IMR-90 (cell line): ENCODE data around the gene SLC5A11. TPM values are rescaled to one million over a fixed set of nuclear protein-coding genes. Genes with fewer than 3 reads are reported as not detected.

Source experiments
- ATAC-seq: fragments of 200-7000 bp; cut with Tn5 transposase; 2 replicates; pipeline ENCODE4 v1.9.1; 2020; ENCODE audit warnings: low read depth, mild to moderate bottlenecking, moderate library complexity
- BruUV-seq: library from RNA; stranded (reverse); fragments of 400-500 nt; replicated peaks from 2 replicates; lab custom pipeline; 2021; lab: Mats Ljungman, UMichigan
- CTCF ChIA-PET: fragments of 300-600 bp; formaldehyde crosslinking; extraction: SDS; loops from one replicate; lab custom pipeline; 2021; ENCODE audit warnings: antibody characterized with exemption; lab: Yijun Ruan, JAX
- POLR2A ChIA-PET: fragments of 300-600 bp; sonication (Branson Sonifier 250); formaldehyde crosslinking; loops from one replicate; lab custom pipeline; 2022; ENCODE audit warnings: antibody characterized with exemption; ENCODE audit not compliant: unreplicated experiment; lab: Charles Lee
- DNase-seq: peaks from one replicate; pipeline ENCODE4 v3.0.0; 2013
- H2AFZ ChIP-seq: replicated peaks from 2 replicates; pipeline ENCODE3; 2013; ENCODE audit warnings: low read length, mild to moderate bottlenecking; ENCODE audit not compliant: poor library complexity
- H2AK5ac ChIP-seq: 2 replicates; pipeline ENCODE4 v1.6.1; 2013; ENCODE audit warnings: low read depth, low read length, inconsistent platforms
- H2AK9ac ChIP-seq: replicated peaks from 2 replicates; pipeline ENCODE3; 2013; ENCODE audit warnings: mild to moderate bottlenecking, low read depth, low read length, moderate library complexity; ENCODE audit not compliant: poor library complexity
- H2BK120ac ChIP-seq: 2 replicates; pipeline ENCODE4 v1.6.1; 2013; ENCODE audit warnings: low read depth, low read length, inconsistent platforms
- H2BK15ac ChIP-seq: 3 replicates; pipeline ENCODE4 v1.6.1; 2013; ENCODE audit warnings: low read depth, low read length, inconsistent platforms
- H2BK20ac ChIP-seq: 2 replicates; pipeline ENCODE4 v1.6.1; 2013; ENCODE audit warnings: low read depth, mild to moderate bottlenecking, inconsistent platforms, low read length, moderate library complexity
- H2BK5ac ChIP-seq: 2 replicates; pipeline ENCODE4 v1.6.1; 2013; ENCODE audit warnings: mild to moderate bottlenecking, low read depth, low read length, inconsistent platforms; ENCODE audit not compliant: poor library complexity, severe bottlenecking
- H3K14ac ChIP-seq: replicated peaks from 2 replicates; pipeline ENCODE4 v1.6.1; 2013; ENCODE audit warnings: low read depth, low read length, inconsistent platforms
- H3K18ac ChIP-seq: 2 replicates; pipeline ENCODE4 v1.6.1; 2013; ENCODE audit warnings: low read depth, low read length, control low read depth
- H3K23ac ChIP-seq: 2 replicates; pipeline ENCODE4 v1.6.1; 2013; ENCODE audit warnings: low read depth, low read length, inconsistent platforms
- H3K27ac ChIP-seq: 2 replicates; pipeline ENCODE4 v1.5.1; 2013; ENCODE audit warnings: mild to moderate bottlenecking, control low read depth, low read length; ENCODE audit not compliant: insufficient read depth
- H3K27me3 ChIP-seq: 2 replicates; pipeline ENCODE4 v1.6.1; 2013; ENCODE audit warnings: low read length; ENCODE audit not compliant: control insufficient read depth, insufficient read depth
- H3K36me3 ChIP-seq: 2 replicates; pipeline ENCODE4 v1.6.1; 2013; ENCODE audit warnings: low read length, mixed read lengths; ENCODE audit not compliant: control insufficient read depth, insufficient read depth
- H3K4ac ChIP-seq: 2 replicates; pipeline ENCODE4 v1.6.1; 2013; ENCODE audit warnings: low read depth, low read length, inconsistent platforms
- H3K4me1 ChIP-seq: 2 replicates; pipeline ENCODE4 v1.6.1; 2013; ENCODE audit warnings: low read length, mixed read lengths; ENCODE audit not compliant: control insufficient read depth, insufficient read depth
- H3K4me2 ChIP-seq: 2 replicates; pipeline ENCODE4 v1.6.1; 2013; ENCODE audit warnings: low read depth, mild to moderate bottlenecking, control low read depth, low read length, moderate library complexity
- H3K4me3 ChIP-seq: 2 replicates; pipeline ENCODE4 v1.5.1; 2013; ENCODE audit warnings: low read depth, mild to moderate bottlenecking, control low read depth, low read length, moderate library complexity; ENCODE audit not compliant: insufficient read depth
- H3K56ac ChIP-seq: 2 replicates; pipeline ENCODE4 v1.6.1; 2013; ENCODE audit warnings: low read length, inconsistent platforms; ENCODE audit not compliant: insufficient read depth; ENCODE audit errors: extremely low read depth
- H3K79me1 ChIP-seq, 2 experiments: 2 replicates each; pipeline ENCODE4 v1.6.1; 2013; ENCODE audit warnings: low read length in 2 of 2, inconsistent platforms in 1 of 2, low read depth in 1 of 2
- H3K9ac ChIP-seq: 2 replicates; pipeline ENCODE4 v1.6.1; 2013; ENCODE audit warnings: low read depth, low read length, control low read depth
- H3K9me1 ChIP-seq: 2 replicates; pipeline ENCODE4 v1.6.1; 2013; ENCODE audit warnings: low read length, inconsistent platforms; ENCODE audit not compliant: insufficient read depth
- H3K9me3 ChIP-seq: 2 replicates; pipeline ENCODE4 v1.6.1; 2013; ENCODE audit warnings: low read length; ENCODE audit not compliant: control insufficient read depth, insufficient read depth
- H4K20me1 ChIP-seq: 2 replicates; pipeline ENCODE4 v1.6.1; 2013; ENCODE audit warnings: low read length, inconsistent platforms; ENCODE audit not compliant: insufficient read depth
- H4K5ac ChIP-seq: 2 replicates; pipeline ENCODE4 v1.6.1; 2013; ENCODE audit warnings: mild to moderate bottlenecking, low read depth, low read length, control low read depth
- H4K8ac ChIP-seq, 2 experiments: 2 replicates each; pipeline ENCODE4 v1.6.1; 2013; ENCODE audit warnings: low read depth in 2 of 2, low read length in 2 of 2, control low read depth in 1 of 2, inconsistent platforms in 1 of 2
- H4K91ac ChIP-seq: 2 replicates; pipeline ENCODE4 v1.6.1; 2013; ENCODE audit warnings: low read depth, low read length, inconsistent platforms; ENCODE audit not compliant: insufficient read depth
- BHLHE40 ChIP-seq: fragments of 150-350 bp; IDR thresholded peaks from 2 replicates; pipeline ENCODE4 v1.6.1; 2016; ENCODE audit warnings: mild to moderate bottlenecking, low read depth, low read length
- CEBPB ChIP-seq: IDR thresholded peaks from 2 replicates; pipeline ENCODE4 v1.6.1; 2012; ENCODE audit warnings: low read depth, low read length, improper control_type of control experiment
- CHD1 ChIP-seq: IDR thresholded peaks from 2 replicates; pipeline ENCODE4 v1.6.1; 2012; ENCODE audit warnings: low read depth, low read length, improper control_type of control experiment
- CTCF ChIP-seq: conservative IDR thresholded peaks from 2 replicates; pipeline ENCODE4 v1.5.1; 2012; ENCODE audit warnings: mild to moderate bottlenecking, low read depth, low read length, improper control_type of control experiment
- ELK1 ChIP-seq: fragments of 150-350 bp; IDR thresholded peaks from 2 replicates; pipeline ENCODE4 v1.6.1; 2016; ENCODE audit warnings: low read depth, mild to moderate bottlenecking, low read length, moderate library complexity, borderline replicate concordance
- FOS ChIP-seq: fragments of 150-350 bp; IDR thresholded peaks from 2 replicates; pipeline ENCODE4 v1.6.1; 2016; ENCODE audit warnings: low read depth, low read length
- MAFK ChIP-seq: IDR thresholded peaks from 2 replicates; pipeline ENCODE4 v1.6.1; 2012; ENCODE audit warnings: low read depth, low read length, improper control_type of control experiment
- MAZ ChIP-seq: IDR thresholded peaks from 2 replicates; pipeline ENCODE4 v1.6.1; 2012; ENCODE audit warnings: low read depth, mild to moderate bottlenecking, low read length, improper control_type of control experiment, moderate library complexity, borderline replicate concordance
- MXI1 ChIP-seq: IDR thresholded peaks from 2 replicates; pipeline ENCODE4 v1.6.1; 2012; ENCODE audit warnings: low read depth, mild to moderate bottlenecking, low read length, moderate library complexity, borderline replicate concordance
- NFE2L2 ChIP-seq: fragments of 150-350 bp; IDR thresholded peaks from 2 replicates; pipeline ENCODE4 v1.6.1; 2016; ENCODE audit warnings: low read depth, mild to moderate bottlenecking, low read length
- POLR2A ChIP-seq: IDR thresholded peaks from 2 replicates; pipeline ENCODE4 v1.6.1; 2012; ENCODE audit warnings: mild to moderate bottlenecking, low read depth, low read length
- RAD21 ChIP-seq: IDR thresholded peaks from 2 replicates; pipeline ENCODE4 v1.6.1; 2012; ENCODE audit warnings: low read length, improper control_type of control experiment
- WGBS, 2 experiments: methylation state at CpG; one replicate each; pipeline versions ENCODE4 v1.1.5 to v1.1.7; 2013; ENCODE audit warnings: missing lambda C conversion rate in 2 of 2; ENCODE audit not compliant: insufficient read length in 1 of 2; ENCODE audit errors: extremely low coverage in 2 of 2; 5-methylcytosine and 5-hydroxymethylcytosine counted together
- dilution Hi-C: fragments of 300-500 bp; cut with HindIII; formaldehyde crosslinking; loops from one replicate; pipeline ENCODE4 v1.14.3; 2018; ENCODE audit warnings: low sequenced_read_pairs; ENCODE audit not compliant: unreplicated experiment
- in situ Hi-C: fragments of 300-500 bp; cut with MboI; formaldehyde crosslinking; loops from 3 replicates; pipeline ENCODE4 v1.14.3; 2019; ENCODE audit warnings: low sequenced_read_pairs, inconsistent platforms, mixed read lengths
- intact Hi-C: fragments of 100-400 bp; cut with micrococcal nuclease; formaldehyde crosslinking; loops from 2 replicates; pipeline ENCODE4 v1.10.0; 2022
- polyA plus RNA-seq, 3 experiments: library from polyadenylated mRNA; depleted of rRNA; stranded (reverse); fragments of >200 nt; gene quantifications; 2 replicates each; pipeline ENCODE4 v1.2.3, GENCODE V29; 2012; ENCODE audit warnings: low replicate concordance in 1 of 3
- total RNA-seq: library from RNA; depleted of rRNA; stranded (reverse); fragments of >200 nt; gene quantifications from 2 replicates; pipeline ENCODE4 v1.2.3, GENCODE V29; 2012
- TF ChIP-seq, protein P1 (sequence below): fragments of 150-350 bp; IDR thresholded peaks from 2 replicates; pipeline ENCODE4 v1.6.1; 2017; ENCODE audit warnings: mild to moderate bottlenecking, antibody characterized with exemption, low read length, low read depth

The SLC5A11 gene
- total and polyA plus RNA-seq, 2 of the 4 experiments (the other 2 are of a cell fraction), result under 0.01 TPM; not detected in 1

GRCh38 chr16:24836836-24837235 is 8.9 kb upstream of the SLC5A11 start:
- Histone ChIP-seq H4K91ac (no peak overlapping the region), H3K4me1 (peaks cover 5% of the 10 kb centered on the region), H3K9me1 (peaks cover 11% of the 10 kb centered on the region; the same call in 1 of the 2 replicates), H3K9ac (no peak overlapping the region), H3K9me3 (no peaks in the 10 kb centered on the region), H2AFZ (no peak overlapping the region), H2BK5ac (no peak overlapping the region), H3K23ac (no peak overlapping the region), H3K36me3 (no peaks in the 10 kb centered on the region), H4K5ac (no peak overlapping the region), H2BK15ac (no peak overlapping the region), H3K4ac (no peak overlapping the region), H3K79me1 (no peaks in the 10 kb centered on the region), H2AK5ac (no peak overlapping the region), H3K56ac (no peak overlapping the region), H3K4me3 (no peak overlapping the region), H3K18ac (no peak overlapping the region), H4K8ac (no peak overlapping the region), H3K27me3 (no peaks in the 10 kb centered on the region), H2AK9ac (no peak overlapping the region), H2BK20ac (no peak overlapping the region), H3K27ac (no peak overlapping the region), H2BK120ac (no peak overlapping the region), H3K14ac (no peak overlapping the region), H3K4me2 (no peak overlapping the region), H4K20me1 (no peaks in the 10 kb centered on the region)
- dilution Hi-C loops (no loop called here), intact Hi-C loops (loop anchor here (10.0 kb wide), 2 partner anchors 278 to 388 kb away; partner anchors contain the start of gene LCMT1), in situ Hi-C loops (no loop called here)
- no TSS peak for BruUV-seq
- POLR2A ChIA-PET, result no interaction called here
- CTCF ChIA-PET, result no interaction called here
- DNase-seq, result no peak
- ATAC-seq, result no peak
- 100% methylated on average over 2 of the region's 6 CpGs; no CpG with 5 or more reads in 1 of the 2 experiments for WGBS, 2 experiments
- TF ChIP-seq, protein P1, sequence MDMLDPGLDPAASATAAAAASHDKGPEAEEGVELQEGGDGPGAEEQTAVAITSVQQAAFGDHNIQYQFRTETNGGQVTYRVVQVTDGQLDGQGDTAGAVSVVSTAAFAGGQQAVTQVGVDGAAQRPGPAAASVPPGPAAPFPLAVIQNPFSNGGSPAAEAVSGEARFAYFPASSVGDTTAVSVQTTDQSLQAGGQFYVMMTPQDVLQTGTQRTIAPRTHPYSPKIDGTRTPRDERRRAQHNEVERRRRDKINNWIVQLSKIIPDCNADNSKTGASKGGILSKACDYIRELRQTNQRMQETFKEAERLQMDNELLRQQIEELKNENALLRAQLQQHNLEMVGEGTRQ, result no peak
- no peak for TF ChIP-seq ELK1
- no peak for TF ChIP-seq MAZ
- no peak for TF ChIP-seq CEBPB
- TF ChIP-seq CHD1, result no peak
- no peak for TF ChIP-seq RAD21
- no peak for TF ChIP-seq NFE2L2
- TF ChIP-seq BHLHE40, result no peak
- TF ChIP-seq MAFK, result no peak
- TF ChIP-seq POLR2A, result no peak
- TF ChIP-seq MXI1, result no peak
- TF ChIP-seq FOS, result no peak
- TF ChIP-seq CTCF, result no peak
